NAMALWA (cell line): ENCODE measurements around the gene SNX25.
"Not testable (repeated sequence)": the region's sequence is repeated elsewhere in the genome, so short reads cannot be mapped to it uniquely, and the experiment has no call there.

ENCODE experiments used
- DNase-seq: peaks from one replicate; pipeline ENCODE4 v3.0.0-alpha.2; 2015; ENCODE audit warnings: low spot score

The SNX25 gene

DNA sequence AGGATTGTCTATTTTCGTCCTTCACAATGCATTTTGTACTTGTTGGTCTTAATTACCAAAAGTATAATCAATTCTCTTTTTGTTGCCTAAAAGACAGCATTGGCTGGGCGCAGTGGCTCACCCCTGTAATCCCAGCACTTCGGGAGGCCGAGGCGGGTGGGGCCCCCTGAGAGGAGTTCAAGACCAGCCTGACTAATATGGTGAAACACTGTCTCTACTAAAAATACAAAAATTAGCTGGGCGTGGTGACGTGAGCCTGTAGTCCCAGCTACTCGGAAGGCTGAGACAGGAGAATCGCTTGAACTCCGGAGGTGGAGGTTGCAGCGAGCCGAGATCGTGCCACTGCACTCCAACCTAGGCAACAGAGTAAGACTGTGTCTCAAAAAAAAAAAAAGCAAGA, 4.3 kb upstream of the SNX25 start:
- not testable (repeated sequence) for DNase-seq

DNA sequence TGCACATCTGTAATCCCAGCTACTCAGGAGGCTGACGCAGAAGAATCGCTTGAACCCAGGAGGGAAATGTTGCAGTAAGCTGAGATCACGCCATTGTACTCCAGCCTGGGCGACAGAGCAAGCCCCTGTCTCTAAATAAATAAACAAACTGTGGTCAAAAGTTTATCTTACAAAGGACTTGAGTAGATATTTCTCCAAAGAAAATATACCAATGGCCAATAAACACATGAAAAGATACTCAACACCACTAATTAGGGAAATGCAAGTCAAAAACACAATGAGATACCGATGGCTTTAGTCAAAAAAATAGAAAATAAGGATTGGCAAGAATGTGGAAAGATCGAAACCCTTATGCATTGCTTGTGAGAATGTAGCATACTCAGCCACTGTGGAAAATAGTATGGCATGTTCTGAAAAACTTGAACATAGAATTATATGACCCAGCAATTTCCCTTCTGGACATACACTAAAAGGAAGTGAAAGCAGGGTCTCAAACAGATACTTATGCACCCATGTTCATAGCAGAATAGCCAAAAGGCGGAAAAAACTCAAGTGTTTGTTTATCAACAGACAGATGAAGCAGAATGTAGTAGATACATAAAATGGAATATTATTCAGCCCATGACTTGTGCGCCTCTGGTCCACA, 3.6 kb upstream of the SNX25 start:
- peak; percentile 43 for DNase-seq

DNA sequence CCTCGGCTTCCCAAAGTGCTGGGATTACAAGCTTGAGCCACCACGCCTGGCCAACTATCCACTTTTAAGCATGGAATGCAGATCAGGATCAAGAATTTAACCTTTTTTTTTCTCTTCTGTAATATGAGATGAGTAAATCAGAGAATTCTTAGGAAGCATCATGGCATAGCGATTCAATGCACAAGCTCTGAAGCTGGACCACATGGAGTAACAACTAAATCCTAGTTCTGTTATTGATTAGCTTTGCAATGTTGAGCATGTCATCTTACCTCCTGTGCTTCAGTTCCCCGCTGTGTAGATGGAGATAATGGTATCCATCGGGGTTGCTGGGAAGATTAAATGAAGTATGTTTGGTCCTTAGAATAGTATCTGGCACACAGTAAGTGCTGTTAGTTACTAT, 1.9 kb upstream of the SNX25 start:
- DNase-seq, result no peak

DNA sequence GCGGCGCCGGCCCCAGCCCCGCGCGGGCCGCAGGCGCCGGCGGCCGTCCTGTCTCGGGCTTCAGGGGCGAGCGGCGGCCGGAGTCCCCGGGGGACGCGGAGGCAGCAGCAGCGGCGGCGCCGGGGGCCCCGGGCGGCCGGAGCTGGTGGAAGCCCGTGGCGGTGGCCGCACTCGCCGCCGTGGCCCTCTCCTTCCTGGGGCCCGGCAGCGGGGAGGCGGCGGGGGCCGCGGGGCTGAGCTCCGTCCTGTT, 379 bp downstream of the SNX25 start:
- not testable (repeated sequence) for DNase-seq

DNA sequence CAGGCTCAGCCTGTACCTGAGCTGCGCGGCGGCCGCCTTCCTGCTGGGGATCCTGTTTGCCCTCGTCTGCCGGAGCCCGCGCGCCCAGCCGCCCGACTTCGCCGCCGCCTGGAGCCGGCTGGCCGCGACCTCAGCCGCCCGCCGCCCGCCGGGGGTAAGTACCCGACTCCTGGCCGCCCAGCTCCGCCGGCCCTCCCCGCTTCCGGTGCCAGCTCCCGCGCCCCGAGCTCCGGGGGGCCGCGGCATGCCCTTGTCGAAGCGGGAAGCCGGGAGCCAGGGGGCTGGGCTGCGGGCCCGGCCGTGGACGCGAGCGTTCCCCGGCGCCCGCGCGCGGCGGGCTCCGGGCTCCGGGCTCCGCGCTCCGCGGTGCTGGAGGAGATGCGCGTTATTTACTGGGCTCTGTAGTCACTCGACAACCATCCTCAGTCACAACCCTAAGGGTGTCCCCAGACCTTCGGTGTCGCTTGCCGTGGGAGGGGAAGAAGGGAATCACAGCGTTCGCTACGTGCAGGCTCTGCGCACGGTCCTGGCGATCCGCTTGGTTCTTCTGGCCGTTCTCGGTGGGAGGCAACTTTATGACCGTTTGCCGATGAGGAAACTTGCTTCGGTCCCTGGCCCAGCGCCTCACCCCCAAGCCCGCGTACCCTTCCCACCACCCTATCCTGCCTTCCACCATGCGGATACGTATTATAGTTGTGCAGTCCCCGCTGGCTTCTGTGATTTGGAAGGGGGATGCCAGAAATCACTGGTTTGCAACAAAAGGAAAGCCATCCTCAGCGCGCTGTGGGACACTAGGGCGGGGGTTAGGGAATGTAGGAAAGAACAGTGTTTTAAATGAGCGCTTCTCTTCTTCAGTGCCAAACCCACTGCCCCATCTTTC, 944 bp downstream of the SNX25 start:
- peak; percentile 70 for DNase-seq

DNA sequence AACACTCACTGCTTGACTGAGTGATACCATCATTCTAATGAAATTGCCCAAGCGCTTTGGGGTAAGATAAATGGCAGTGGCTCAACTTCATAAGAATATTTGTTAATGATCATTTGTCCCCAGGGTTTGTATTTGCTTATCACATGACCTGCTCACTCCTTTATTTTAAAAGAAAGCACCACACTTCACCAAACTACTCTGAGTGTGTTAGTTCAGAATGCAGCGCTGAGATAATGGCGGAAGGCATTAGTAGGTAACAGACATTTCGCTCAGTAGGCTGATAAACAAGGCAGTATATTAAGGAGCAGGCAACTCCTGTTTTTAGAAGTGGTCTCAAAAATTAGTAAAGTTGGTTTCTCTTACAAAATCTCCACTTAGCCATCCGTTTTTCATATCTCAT, 1.6 kb downstream of the SNX25 start:
- peak; percentile 36 for DNase-seq

DNA sequence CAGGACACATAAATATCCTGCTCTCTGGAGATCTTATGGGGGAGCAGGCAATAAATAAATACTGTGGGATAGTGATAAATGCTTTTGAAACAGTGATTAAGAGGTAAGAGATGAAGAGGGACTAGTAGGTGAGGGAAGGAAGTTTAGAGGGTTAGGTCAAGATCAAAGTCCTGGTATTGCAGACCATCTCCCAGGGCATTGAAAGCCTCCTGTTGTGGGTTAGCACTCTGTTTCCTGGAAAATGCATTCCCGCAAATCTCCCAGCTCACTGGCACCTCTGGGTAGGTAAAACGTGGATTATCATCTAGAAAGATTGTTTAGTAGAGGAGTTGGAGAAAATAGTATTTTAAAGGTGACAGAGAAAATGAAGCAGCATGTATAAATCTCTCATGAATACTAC, 2.2 kb downstream of the SNX25 start:
- no peak for DNase-seq

DNA sequence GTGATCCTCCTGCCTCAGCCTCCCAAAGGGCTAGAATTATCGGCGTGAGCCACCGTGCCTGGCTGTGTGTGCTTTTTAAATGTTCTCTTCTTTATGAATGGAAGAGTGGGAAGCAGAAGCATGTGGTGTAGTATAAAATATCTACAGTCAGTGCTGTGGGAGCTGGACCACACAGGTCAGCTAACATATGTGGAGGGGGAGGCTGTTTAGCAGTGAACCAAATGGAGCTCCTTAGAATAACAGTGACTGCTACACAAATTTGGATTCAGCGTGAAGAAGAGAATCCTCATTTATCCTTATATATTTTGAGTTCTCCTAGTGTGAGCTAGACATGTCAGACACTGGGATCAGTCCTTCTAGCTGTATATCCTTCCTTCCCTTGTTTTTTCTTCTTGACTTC, 3.2 kb downstream of the SNX25 start:
- DNase-seq, result no peak

DNA sequence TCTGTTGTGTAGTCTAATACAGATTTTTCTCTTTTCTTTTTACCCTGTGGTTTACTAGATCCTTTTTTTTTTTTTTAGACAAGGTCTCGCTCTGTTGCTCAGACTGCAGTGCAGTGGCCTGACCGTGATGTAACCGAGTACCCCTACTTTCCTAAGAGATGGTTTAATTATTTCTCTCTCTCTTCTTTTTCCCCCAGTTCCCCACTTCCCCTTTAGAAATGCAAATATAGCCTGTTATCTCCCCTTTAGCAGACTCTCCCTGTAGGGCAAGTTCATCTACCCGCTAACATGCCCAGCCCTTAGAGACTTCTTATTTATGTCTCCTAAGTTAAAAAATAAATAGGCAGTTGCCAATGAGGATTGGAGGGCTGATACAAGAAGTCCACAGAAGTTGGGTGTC, 4.5 kb downstream of the SNX25 start:
- peak; percentile 74 for DNase-seq

DNA sequence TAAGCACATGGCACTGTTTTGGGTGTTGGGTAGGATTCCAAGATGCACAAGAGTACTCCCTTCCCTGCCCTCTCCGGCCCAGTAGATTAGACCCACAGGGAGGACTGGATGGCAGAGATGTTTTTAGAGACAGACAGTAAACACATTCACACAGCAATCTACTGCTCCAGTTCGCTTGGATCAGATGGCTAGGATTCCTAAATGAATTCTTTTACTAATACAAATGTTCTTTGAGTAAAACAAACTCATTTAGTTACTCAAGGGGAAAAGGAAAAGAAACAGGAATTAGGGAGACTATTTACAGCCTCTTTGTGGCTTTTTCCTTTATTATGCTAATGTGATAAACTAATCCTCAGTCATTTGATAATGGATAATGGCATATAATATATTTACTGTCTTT, 5.9 kb downstream of the SNX25 start:
- DNase-seq, result no peak

DNA sequence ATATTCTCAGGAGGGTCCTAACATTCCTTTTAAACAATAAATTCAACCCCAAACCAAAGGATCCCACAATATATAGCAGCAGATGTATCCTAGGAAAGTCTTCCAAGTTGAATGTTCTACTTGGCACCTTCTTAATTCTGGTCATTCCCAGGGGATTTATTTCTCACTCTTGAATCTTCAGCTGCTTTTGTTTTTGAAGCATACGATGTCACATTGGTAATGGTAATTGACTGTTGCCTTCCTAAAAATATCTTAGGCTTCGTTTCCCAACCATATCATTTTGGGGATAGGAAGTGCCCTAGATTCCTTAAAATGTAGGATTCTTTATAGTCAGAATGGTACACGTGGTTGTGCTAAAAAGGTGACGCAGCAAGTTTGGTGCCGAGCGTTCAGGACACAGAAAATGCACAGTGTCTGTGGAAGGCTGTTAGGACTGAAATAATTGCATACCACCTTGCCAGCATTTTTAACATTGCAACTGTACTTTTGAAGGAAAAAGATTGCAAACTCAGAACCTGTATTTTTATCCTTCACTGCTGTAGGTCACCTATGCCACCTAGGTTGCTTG, 8.1 kb downstream of the SNX25 start:
- DNase-seq, result no peak

DNA sequence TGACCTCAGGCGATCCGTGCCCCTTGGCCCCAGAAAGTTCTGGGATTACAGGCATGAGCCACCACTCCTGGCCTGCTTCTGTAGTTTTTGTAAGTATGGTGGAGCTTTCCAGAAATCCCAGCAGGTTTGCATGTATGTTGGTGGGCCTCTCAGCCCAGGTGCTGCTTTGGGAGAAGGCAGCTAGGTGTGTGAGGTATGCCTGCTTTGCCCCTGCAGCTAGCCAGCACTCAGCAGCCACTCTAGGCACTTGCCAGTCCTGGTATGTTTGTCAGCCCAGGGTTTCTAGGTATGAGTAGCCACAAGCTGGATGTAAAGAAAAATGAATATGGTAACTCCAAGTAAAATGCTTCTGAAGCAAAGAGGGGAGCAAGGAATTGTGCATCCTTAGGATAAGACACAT, 8.9 kb downstream of the SNX25 start:
- no peak for DNase-seq

DNA sequence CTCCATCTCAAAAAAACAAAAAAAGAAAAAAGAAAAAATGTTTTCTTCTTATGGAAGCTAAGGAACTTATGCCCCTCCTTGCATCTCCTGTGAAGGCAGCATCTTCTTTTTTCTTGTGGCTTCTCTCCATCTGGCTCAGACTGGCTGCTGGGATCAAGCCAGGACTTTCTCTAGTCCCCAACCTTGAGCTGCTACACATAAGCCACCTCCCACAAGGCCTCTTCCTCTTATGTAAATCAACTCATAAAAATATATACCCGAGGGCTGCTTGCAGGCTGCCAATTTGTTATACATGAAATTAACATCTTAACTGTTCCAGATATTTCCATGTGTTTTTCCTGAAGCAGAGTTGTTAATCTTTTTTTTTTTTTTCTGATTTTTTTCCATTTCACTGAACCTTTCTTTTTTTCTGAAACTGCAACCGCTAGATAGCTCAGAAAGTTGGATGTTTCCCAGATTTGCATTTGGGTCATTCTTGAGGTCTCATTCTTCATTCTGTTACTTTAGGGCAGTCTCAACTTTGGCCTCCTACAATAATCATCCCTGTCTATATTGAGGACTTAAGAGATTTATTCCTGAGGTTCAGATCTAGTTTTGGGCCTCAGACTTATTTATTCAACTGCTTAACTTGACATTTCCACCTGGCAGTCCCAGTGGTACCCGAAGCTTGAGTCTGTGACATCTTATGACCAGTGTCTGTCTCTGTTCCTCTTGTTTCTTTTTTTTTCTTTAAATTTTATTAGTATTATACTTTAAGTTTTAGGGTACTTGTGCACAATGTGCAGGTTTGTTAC, 10.3 kb downstream of the SNX25 start:
- DNase-seq, result peak; percentile 48

DNA sequence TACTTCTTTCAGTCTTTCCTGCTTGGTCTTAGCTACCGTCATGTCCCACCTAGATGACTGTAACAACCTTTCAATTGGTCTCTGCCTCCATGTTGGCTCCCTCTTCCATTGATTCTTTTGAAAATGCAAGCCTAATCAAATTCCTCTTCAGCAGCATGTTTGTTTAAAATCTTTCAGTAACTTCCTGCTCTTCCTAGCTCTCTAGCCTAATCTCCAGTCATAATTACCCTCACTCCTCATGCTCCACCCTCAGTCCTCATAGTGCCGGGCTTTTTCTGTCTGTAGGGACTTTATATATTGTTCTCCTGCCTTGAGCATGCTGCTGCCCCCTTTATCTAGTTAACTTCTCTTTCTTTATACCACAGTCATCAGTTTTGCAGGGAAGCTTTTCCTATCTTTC, 12.1 kb downstream of the SNX25 start:
- no peak for DNase-seq

DNA sequence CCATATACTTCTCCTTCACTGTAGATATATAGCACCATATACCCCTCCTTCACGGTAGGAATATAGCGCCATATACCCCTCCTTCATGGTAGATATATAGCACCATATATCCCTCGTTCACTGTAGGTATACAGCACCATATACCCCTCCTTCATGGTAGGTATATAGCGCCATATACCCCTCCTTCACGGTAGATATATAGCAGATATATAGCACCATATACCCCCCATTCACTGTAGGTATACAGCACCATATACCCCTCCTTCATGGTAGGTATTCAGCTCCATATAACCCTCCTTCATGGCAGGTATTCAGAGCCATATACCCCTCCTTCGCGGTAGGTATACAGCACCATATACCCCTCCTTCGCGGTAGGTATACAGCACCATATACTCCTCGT, 12.5 kb downstream of the SNX25 start:
- no peak for DNase-seq

DNA sequence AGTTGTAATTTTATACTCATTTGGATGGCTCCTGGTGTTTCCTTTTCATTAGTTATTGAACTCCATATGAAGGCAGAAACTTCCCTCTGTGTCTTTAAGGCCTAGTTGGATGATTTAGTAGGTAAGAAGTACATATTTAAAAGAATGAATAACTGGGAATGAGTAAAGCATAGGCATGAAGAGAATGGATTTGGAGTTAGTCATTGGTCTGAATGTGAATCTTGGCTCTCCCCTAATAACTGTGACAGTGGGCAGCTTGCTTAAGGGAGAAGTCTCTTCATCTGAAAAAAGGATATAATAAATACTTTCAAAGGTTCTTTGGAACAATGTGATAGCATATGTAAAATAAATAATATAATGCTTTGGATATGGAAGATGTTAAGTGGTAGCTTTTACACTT, 13.2 kb downstream of the SNX25 start:
- DNase-seq, result no peak

DNA sequence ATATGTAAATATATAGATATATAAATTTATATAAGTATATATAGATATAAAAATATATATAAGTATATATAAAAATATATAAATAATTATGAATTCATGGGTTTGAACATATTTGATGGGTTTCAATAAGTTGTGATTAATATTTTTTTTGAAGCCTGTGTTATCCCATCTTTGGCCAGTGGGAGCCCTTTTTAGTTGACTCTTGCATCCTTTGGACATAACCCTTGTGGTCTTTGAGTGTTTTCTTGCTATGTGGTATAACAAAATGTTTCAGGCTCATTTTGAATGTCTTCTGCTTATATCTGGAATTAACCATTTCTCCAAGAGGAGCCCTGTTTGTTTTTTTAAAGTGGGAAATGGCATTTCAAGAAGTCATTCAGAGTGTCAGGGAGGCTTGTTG, 15.2 kb downstream of the SNX25 start:
- peak; percentile 39 for DNase-seq

DNA sequence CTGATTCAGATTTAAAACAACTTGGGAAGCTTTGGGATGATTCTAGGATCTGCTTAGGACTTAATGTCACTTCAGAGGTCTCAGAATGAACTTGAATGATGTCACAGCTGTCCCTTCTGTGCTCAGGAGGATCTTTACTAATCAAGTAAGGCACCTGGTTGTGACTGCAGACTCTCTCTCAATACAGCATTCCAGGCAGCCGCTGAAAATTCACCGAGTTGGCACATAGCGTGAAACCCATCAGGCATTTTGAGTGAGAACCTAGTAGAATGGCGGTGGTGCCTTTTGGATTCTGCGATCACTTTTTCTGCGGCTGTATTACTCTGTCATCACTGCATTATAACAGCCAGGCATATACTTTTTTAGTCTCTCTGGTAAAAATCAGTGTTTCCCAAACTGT, 16.5 kb downstream of the SNX25 start:
- DNase-seq, result no peak

DNA sequence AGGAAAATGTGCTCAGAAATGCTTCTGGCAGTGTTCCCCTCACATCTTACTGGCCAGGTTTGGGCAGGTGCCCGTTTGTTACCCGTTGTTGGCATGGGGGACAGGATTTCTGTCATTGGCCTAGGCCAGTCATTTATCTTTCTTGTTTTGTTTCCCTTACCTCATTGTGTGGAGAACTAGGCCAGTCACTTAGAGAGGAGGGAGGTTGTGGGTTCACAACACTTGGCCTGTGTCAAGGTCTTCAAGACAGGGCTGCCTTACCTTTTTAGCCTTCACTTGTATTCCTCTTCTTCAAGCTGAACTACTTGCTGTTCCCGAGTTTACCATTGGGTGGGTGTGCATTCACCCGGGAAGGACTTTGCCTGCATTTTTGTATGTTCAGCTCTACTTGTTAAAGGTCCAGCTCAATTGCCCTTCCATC, 17.7 kb downstream of the SNX25 start:
- no peak for DNase-seq

DNA sequence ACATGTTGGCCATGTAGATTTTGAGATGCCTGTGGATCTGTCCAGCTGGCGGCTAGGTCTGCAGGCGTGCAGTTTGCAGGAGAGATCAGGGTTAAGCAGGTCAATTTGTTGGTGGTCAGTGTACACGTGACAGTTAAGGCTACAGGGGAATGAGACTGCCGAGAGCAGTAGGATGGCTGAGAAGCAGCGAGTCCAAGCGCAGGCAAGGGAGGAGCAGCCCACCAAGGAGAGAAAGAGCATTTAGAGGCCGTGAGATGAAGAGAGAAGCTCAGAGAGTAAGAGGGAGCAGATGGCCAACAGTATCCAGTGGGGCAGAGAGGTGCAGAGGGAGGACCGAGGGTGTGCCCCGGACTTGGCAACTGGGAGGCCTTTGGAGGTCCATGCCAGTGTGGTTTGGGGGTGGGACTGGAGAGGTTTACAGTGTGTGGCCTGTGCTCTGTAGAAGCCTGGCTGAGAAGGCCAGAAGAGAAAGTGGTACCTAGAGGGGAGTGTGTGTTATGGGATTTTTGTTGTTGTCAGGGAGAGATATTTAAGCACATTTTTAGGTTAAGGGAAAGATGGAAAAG, 18.4 kb downstream of the SNX25 start:
- DNase-seq, result no peak

DNA sequence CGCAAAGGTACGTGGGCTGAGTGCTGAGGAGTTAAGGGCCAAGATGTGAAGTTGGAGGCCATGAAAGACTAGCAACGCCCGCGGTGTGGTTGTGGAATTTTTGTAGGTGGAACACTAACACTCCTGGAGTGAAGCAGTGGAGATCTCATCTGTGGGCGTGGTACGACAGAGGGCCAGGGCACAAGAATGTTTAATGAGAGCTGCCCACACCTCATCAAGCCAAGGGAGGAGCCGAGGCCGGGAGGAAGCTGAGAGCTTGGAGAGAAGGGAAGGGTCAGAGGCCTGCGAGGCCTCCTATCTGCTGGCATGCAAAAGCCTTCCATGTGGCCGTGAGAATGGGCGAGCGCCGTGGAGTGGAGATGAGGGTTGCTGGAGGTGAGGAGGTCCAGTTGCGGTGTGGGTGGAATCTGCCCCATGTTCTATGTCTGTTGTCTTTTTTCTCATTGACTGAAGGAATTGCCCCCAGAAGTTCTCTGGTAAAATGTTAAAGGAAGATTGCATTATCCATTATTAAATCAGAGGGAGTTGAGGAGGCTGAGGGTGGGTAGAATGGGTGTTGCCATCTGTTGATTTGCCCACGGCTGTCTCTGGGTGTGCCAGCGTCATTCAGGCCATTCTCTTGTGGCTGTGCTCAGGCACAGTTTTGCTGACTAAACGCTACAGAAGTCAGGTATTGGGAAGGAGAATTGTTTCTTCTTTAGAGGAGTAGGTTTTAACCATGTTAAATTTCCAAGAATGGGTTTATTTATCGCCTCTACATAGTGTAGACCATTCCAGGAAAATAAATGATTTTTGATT, 19.8 kb downstream of the SNX25 start:
- no peak for DNase-seq

DNA sequence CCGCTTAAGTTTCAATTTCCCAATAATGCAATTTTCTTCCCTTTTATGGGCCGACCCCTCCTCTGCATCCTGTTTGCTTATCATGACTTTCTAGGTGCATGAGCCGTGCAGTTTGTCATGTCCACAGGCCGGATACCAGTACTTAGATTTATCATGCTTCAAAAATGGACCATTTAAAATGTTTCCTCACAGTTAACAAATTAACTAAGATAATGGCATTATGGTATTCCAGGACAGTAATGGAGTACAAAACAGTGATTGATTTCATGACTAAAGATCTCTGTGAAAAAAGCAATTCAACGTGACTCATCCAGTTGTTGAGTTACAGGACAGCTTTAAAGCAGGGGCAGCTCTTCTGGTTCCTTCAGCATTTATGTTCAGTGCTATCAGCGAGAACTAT, 23.0 kb downstream of the SNX25 start:
- no peak for DNase-seq
